Measurements from ENCODE around the gene TOP1.

TOP1 gene

DNA sequence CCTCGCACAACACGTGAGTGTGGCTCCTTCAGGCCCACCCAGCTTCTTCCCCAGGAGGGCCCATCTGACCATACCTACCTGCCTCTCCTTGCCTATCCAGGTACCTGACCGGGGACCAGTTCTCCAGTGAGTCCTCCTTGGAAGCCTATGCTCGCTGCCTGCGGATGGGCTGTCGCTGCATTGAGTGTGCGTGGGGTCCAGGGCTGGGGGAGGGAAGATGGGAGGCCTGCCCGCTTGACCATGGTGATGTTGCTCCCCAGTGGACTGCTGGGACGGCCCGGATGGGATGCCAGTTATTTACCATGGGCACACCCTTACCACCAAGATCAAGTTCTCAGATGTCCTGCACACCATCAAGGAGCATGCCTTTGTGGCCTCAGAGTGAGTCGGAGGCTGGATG, 135.2 kb downstream of the TOP1 start:
- H3K4me3 Mint-ChIP-seq: no peak overlapping the region
- no peaks in the 10 kb centered on the region for H3K9me3 Mint-ChIP-seq
- H3K36me3 Mint-ChIP-seq: peaks cover 28% of the 10 kb centered on the region
- H3K27ac Mint-ChIP-seq: peak overlapping the region; percentile 88
- H3K27me3 Mint-ChIP-seq: no peaks in the 10 kb centered on the region
- peaks cover 61% of the 10 kb centered on the region for H3K4me1 Mint-ChIP-seq

DNA sequence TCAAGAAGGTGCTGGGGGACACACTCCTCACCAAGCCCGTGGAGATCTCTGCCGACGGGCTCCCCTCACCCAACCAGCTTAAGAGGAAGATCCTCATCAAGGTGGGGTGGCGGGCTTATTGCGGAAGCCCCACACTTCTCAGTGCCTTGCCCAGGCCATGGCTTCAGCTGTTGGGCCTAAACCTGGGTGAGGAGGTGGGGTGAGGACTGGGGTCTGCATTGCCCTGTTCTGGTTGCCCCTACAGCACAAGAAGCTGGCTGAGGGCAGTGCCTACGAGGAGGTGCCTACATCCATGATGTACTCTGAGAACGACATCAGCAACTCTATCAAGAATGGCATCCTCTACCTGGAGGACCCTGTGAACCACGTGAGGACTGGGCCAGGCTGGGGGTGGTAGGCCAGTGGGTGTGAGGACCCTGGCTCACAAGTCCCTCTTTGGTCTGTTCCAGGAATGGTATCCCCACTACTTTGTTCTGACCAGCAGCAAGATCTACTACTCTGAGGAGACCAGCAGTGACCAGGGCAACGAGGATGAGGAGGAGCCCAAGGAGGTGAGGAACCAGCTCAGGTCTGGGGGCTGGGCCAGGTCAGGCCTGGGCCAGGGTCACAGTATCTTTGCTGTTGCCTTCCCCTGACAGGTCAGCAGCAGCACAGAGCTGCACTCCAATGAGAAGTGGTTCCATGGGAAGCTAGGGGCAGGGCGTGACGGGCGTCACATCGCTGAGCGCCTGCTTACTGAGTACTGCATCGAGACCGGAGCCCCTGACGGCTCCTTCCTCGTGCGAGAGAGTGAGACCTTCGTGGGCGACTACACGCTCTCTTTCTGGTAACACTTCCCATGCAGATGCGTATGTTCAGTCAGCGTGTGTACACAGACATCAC, 136.6 kb downstream of the TOP1 start:
- Mint-ChIP-seq H3K36me3 (peaks cover 27% of the 10 kb centered on the region), H3K27ac (peak overlapping the region; percentile 88), H3K27me3 (no peaks in the 10 kb centered on the region), H3K4me1 (peaks cover 47% of the 10 kb centered on the region), H3K4me3 (no peak overlapping the region), H3K9me3 (no peaks in the 10 kb centered on the region)

DNA sequence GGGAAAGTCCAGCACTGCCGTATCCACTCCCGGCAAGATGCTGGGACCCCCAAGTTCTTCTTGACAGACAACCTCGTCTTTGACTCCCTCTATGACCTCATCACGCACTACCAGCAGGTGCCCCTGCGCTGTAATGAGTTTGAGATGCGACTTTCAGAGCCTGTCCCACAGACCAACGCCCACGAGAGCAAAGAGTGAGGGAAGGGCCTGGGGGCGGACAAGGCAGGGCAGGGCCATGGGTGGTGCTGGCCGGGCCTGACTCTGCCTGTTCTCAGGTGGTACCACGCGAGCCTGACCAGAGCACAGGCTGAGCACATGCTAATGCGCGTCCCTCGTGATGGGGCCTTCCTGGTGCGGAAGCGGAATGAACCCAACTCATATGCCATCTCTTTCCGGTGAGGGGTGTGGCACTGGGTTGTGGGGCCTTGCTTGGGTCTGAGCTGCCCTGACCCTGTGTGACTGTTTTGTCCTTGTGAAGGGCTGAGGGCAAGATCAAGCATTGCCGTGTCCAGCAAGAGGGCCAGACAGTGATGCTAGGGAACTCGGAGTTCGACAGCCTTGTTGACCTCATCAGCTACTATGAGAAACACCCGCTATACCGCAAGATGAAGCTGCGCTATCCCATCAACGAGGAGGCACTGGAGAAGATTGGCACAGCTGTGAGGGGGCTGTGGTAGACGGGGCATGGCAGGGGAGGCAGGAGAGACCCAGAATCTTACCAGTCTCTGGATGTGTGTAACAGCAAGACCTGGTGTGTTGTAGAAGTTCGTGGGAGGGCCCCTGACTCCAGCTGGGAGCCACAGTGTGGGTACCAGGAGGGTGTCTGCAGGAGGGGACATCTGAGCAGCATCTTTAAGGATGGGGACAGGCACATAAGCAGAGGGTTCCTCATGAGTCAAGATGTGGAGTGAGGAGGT, 137.8 kb downstream of the TOP1 start:
- H3K27me3 Mint-ChIP-seq: no peaks in the 10 kb centered on the region
- no peak overlapping the region for H3K4me3 Mint-ChIP-seq
- H3K27ac Mint-ChIP-seq: peak overlapping the region; percentile 90

DNA sequence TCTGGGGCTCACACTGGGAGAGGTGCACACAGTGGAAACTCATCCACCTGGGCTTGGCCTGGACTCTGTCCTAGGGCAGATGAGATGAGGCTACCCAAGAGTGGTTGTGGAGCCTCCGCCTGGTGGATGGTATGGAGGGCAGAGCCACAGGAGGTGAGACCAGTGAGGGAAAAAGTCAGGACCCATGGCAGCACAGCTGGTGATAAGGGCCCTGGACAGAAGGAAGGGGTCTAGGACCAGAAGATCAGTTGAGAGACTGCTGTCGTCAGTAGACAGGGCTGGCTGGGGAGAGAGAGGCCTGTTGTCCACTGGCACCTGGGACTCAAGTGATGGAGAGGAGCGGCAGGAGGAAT, 138.5 kb downstream of the TOP1 start:
- Mint-ChIP-seq H3K4me1 (peaks cover 35% of the 10 kb centered on the region), H3K36me3 (peaks cover 29% of the 10 kb centered on the region), H3K4me3 (no peak overlapping the region), H3K27me3 (no peaks in the 10 kb centered on the region), H3K27ac (peak overlapping the region; percentile 90), H3K9me3 (no peaks in the 10 kb centered on the region)

More for the DNA sequence above, 137.8 kb downstream of the TOP1 start:
- Mint-ChIP-seq H3K36me3 (peaks cover 26% of the 10 kb centered on the region), H3K4me1 (peaks cover 35% of the 10 kb centered on the region), H3K9me3 (no peaks in the 10 kb centered on the region)

DNA sequence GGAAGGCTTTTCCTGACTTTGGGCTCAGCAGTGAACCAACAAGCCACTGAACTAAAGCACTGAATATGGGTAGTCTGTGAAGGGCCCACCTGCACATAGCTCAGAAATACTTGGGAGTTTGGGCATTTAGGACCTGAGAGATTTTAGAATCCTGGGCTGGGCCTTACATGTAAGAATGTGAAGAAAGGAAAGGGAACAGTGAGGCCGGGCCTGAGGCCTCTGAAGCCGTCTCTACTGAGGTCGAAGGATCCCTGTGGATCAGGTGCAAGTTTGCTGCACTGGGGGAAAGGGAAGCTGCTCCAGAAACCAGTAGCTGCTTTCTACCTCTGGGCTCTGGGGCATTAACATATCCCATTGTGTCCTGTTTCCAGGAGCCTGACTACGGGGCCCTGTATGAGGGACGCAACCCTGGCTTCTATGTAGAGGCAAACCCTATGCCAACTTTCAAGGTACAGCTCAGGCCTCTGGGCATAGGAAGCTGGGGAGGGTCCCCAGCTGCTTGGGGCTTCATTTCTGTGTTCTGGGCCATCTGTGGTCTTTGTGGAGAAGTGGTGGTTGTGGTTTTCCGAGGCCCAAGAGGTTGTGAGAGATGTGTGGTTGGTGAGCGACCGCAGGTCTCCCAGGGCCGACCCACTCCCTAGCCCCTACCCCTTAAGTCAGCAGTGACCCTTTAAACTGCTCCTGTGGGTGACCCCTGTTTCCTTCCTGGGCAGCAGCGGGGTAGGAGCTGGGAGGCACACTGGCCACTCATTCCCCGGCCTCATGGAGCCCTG, 139.0 kb downstream of the TOP1 start:
- Mint-ChIP-seq H3K4me1 (peaks cover 31% of the 10 kb centered on the region), H3K36me3 (peaks cover 27% of the 10 kb centered on the region), H3K27ac (peak overlapping the region; percentile 90), H3K9me3 (no peaks in the 10 kb centered on the region), H3K27me3 (no peaks in the 10 kb centered on the region), H3K4me3 (no peak overlapping the region)

DNA sequence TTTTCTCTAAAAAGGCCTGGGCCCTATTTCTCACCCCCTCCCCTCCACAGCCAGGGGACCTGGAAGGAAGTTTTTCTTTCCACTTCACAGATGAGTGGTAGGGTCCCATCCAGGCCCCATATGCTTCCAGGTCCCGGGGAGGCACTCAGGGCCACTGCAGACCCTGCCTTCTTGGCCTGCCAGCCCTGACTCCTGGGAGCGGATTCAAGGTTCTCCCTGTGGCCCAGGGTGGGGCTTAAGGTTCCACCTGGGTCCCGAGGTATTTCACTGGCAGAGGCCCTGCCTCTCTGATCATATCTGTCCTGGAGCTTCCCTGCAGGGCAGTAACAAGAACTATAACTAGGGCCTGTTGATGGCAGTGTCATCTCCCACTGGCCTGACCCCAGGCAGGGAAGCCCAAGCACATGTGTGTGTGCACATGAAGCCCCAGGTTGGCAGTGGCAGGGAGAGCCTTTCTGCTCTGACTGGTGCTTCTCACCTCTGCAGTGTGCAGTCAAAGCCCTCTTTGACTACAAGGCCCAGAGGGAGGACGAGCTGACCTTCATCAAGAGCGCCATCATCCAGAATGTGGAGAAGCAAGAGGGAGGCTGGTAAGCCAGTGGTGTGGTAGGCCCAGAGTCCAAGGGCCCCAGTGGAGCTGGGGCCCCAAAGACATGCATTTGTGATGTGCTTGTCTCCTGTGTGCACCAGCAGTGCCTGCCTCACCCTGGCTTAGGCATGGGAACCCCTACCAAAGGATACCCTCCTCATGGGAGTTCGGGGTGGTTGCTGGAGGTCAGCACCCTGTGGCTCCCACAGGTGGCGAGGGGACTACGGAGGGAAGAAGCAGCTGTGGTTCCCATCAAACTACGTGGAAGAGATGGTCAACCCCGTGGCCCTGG, 139.9 kb downstream of the TOP1 start:
- Mint-ChIP-seq H3K36me3 (peaks cover 27% of the 10 kb centered on the region), H3K9me3 (no peaks in the 10 kb centered on the region), H3K27ac (no peak overlapping the region), H3K4me1 (peaks cover 26% of the 10 kb centered on the region), H3K4me3 (no peak overlapping the region), H3K27me3 (no peaks in the 10 kb centered on the region)

DNA sequence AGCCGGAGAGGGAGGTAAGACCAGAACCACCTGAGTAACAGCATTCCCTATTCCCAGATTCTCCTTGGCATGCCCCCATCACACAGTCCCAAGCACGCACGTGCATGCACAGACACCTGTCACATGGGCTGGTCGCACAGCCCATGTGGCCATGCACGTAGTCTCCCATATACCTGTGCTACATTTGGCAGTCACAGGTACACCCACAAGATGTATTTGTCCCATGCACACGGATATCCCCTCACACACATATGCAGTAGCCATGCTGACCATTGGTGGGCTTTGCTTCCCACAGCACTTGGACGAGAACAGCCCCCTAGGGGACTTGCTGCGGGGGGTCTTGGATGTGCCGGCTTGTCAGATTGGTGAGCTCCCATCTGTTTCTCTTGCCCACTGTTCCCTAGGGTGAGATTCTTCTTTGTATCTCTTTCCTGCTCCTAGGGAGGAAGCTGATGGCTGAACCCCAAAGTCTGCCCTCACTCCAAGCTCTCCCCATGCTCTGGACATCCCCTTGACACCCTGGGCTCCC, 140.6 kb downstream of the TOP1 start:
- Mint-ChIP-seq H3K9me3 (no peaks in the 10 kb centered on the region), H3K4me1 (peaks cover 20% of the 10 kb centered on the region), H3K36me3 (peaks cover 26% of the 10 kb centered on the region), H3K4me3 (no peak overlapping the region), H3K27ac (no peak overlapping the region), H3K27me3 (no peaks in the 10 kb centered on the region)

DNA sequence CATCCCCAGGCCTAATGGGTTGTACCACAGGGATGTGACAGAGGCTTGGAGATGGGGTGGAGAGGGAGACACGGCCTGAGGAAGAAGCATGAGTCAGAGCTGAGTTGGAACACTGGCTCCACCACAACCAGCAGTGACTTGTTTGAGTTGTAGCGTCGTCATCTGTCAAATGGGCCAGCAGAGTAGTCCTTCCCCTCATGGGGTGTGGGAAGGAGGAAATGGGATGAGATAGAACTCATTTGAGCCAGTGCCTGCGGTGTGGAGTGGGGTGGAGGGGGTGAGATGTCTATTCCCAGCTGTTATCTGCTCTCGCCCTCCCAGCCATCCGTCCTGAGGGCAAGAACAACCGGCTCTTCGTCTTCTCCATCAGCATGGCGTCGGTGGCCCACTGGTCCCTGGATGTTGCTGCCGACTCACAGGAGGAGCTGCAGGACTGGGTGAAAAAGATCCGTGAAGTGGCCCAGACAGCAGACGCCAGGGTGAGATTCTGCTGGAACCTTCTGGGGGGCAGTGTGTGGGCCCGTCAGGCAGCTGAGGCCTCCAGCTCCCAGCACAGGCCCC, 141.2 kb downstream of the TOP1 start:
- H3K4me3 Mint-ChIP-seq: no peak overlapping the region
- H3K36me3 Mint-ChIP-seq: peaks cover 25% of the 10 kb centered on the region
- no peaks in the 10 kb centered on the region for H3K27me3 Mint-ChIP-seq
- H3K9me3 Mint-ChIP-seq: no peaks in the 10 kb centered on the region
- H3K4me1 Mint-ChIP-seq: peaks cover 20% of the 10 kb centered on the region
- H3K27ac Mint-ChIP-seq: no peak overlapping the region

DNA sequence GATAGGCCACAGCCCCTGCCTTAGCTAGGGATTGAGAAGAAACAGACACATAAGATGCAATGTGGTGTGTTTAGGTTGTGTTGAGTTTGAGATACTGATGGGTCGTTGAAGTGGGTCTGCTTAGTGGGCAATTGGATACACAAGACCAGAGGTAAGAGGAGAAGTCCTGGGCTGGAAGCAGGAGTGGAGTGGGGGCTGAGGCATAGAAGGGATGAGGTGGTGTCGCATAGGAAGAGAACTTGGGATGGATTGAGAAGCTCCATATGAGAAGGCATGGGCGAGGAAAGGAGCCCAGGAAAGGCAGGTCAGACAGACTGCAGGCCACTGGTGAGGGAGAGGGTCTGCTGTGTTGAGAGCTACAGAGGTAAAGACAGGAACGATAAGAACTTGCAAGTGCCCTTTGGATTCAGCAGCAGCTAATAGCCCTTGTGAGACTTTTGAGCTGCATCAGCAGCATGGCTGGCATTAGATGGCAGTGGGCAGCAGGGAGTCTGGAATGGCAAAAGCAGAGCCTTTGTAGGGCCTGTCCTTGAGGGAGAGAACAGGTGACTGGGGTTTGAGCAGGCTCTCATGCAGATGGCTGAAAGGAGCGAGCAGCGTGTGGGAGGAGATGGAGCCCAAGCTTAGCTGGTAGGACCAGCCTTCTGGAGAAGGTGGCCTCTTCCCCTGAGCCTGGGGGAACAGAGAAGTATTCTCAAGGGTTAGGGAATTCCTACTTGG, 141.9 kb downstream of the TOP1 start:
- no peak overlapping the region for H3K4me3 Mint-ChIP-seq
- H3K36me3 Mint-ChIP-seq: peaks cover 24% of the 10 kb centered on the region
- no peaks in the 10 kb centered on the region for H3K9me3 Mint-ChIP-seq
- peak overlapping the region; percentile 33 for H3K27ac Mint-ChIP-seq
- H3K27me3 Mint-ChIP-seq: no peaks in the 10 kb centered on the region
- H3K4me1 Mint-ChIP-seq: peaks cover 22% of the 10 kb centered on the region

DNA sequence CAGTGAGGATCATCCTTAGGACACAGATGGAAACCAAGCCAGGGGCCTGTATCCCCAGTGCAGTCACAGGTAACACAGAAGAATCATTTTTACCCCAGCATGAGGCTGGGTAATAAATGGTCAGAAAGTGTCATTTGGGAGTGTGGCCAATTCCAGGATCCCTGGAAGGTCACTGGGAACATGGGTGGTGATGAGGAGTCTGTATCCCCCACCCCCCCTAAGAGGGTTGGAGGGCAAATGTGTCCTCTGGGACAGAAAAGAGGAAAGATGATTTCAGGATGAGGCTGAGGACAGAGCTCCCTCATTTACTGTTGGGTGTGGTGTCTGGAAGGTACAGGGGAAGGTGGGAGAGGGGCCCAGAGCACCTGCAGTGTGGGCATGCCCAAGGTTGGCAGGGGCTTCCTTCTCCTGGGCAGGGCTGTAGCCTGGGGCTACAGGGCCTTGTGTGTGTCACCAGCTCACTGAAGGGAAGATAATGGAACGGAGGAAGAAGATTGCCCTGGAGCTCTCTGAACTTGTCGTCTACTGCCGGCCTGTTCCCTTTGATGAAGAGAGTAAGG, 143.2 kb downstream of the TOP1 start:
- H3K36me3 Mint-ChIP-seq: peaks cover 21% of the 10 kb centered on the region
- peaks cover 24% of the 10 kb centered on the region for H3K4me1 Mint-ChIP-seq
- H3K27me3 Mint-ChIP-seq: no peaks in the 10 kb centered on the region
- no peak overlapping the region for H3K4me3 Mint-ChIP-seq
- no peaks in the 10 kb centered on the region for H3K9me3 Mint-ChIP-seq
- peak overlapping the region; percentile 80 for H3K27ac Mint-ChIP-seq

DNA sequence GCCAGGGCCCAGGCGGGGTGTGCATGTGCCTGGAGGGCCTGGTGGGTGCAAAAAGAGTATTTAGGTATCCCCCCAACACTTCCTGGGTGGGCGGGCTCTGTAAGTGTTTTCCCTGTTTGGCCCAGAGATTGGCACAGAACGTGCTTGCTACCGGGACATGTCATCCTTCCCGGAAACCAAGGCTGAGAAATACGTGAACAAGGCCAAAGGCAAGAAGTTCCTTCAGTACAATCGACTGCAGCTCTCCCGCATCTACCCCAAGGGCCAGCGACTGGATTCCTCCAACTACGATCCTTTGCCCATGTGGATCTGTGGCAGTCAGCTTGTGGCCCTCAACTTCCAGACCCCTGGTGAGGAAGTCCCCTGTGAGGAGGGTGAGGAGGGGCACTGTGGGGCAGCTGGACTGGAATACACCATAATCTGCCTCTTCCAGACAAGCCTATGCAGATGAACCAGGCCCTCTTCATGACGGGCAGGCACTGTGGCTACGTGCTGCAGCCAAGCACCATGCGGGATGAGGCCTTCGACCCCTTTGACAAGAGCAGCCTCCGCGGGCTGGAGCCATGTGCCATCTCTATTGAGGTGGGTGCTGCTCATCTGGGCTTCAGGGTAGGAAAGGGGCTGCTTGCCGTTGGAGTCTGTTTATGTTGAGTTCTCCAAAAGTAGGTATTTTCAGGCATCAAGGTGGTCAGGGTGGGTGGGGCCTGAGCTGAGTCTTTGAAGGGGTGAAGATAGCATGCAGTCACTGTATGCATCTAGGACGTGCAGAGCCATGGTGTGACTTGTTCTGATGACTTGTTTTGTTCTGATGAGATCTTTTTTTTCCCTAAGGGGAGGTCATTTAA, 143.9 kb downstream of the TOP1 start:
- no peak overlapping the region for H3K4me3 Mint-ChIP-seq
- H3K36me3 Mint-ChIP-seq: peaks cover 17% of the 10 kb centered on the region
- no peaks in the 10 kb centered on the region for H3K9me3 Mint-ChIP-seq
- H3K4me1 Mint-ChIP-seq: peaks cover 18% of the 10 kb centered on the region
- H3K27ac Mint-ChIP-seq: peak overlapping the region; percentile 90
- H3K27me3 Mint-ChIP-seq: no peaks in the 10 kb centered on the region

DNA sequence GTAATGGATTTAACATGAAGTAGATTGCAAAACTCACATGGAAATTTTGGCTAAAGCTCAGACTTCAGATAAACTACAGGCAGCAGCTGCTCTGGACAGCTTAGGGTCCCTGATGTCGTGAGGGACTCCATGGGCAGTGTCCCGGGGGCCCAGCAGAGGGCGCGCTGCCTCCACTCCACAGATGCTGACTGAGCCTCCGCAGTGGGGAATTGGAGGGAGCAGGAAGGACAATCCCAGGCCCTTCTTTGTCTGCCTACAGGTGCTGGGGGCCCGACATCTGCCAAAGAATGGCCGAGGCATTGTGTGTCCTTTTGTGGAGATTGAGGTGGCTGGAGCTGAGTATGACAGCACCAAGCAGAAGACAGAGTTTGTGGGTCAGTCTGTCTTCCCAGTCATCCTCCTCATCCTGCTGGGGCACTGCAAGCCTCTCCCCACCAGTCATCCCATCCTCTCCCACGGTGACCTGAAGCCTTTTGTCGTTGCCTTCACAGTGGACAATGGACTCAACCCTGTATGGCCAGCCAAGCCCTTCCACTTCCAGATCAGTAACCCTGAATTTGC, 144.6 kb downstream of the TOP1 start:
- no peak overlapping the region for H3K4me3 Mint-ChIP-seq
- H3K9me3 Mint-ChIP-seq: no peaks in the 10 kb centered on the region
- peaks cover 17% of the 10 kb centered on the region for H3K36me3 Mint-ChIP-seq
- no peaks in the 10 kb centered on the region for H3K27me3 Mint-ChIP-seq
- H3K27ac Mint-ChIP-seq: no peak overlapping the region
- H3K4me1 Mint-ChIP-seq: peaks cover 18% of the 10 kb centered on the region

Data from activated naive CD4-positive, alpha-beta T cell treated with anti-CD3 and anti-CD28 coated beads, Interleukin-2, amount 50 U/mL, for 24 hours (primary cell).